ENCODE data around the gene KIRREL1. TPM values are rescaled to one million over a fixed set of nuclear protein-coding genes. Genes with fewer than 3 reads are reported as not detected.

Gene KIRREL1
- total RNA-seq, 2 experiments from 2014 or later, result not detected

DNA sequence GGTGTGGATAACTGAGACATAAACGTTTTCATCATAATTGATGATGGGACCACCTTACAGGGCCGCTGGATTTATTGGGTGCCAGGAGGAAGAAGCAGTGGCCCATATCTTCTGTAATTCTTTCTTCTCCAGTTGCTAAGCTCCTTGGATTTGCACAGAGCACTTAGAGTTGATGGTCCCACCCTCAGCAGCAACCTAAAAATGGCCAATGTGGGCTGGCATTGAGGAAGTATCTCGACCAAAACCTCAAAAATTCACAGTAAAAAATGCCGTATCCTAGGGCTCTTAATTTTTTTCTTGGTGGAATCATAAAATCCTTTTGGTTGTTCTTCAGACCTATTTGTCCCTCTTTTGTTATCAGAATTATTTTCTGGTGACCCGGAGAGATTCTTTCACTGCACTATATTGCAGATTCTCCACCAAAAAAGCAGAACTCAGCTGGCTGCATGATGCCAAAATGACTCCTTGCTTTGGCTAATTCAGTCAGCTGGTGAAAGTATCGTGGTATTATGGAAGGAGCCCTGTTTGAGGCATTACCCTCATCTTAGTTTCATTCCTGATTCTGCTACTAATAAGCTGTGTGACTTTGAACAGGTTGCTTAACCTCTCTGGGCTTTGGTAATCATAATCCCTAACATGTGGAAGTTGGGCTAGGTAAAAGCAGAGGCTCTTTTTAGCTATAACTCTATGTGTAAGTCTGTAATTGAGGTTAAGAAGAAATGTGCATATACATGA lies 27.6 kb downstream of the KIRREL1 start:
- Histone ChIP-seq H3K27ac (ENCODE audit: low read depth in 1 of 2, low read length in 2 of 2) (no peak overlapping the region), H3K4me1 (ENCODE audit: insufficient read depth, low read length) (no peaks in the 10 kb centered on the region), H3K27me3 (ENCODE audit: control insufficient read depth in 1 of 2, insufficient read depth in 2 of 2, low read length in 2 of 2) (peaks cover 5 to 6% of the 10 kb centered on the region in 2 experiments), H3K9me3 (ENCODE audit: control insufficient read depth in 1 of 2, insufficient read depth in 1 of 2, low read length in 2 of 2) (no peaks in the 10 kb centered on the region), H3K4me3 (ENCODE audit: low read length) (no peak overlapping the region), H3K36me3 (ENCODE audit: insufficient read depth, low read length) (no peaks in the 10 kb centered on the region)
- intact Hi-C loops (cut with DNase I, micrococcal nuclease), result no loop called here
- Mint-ChIP-seq H3K9me3 (no peaks in the 10 kb centered on the region), H3K27ac (no peak overlapping the region), H3K36me3 (ENCODE audit: low read depth) (no peaks in the 10 kb centered on the region), H3K27me3 (peaks cover 21% of the 10 kb centered on the region), H3K4me3 (no peak overlapping the region), H3K4me1 (ENCODE audit: low read depth) (no peaks in the 10 kb centered on the region)
- DNase-seq, result no peak
- no peak for ATAC-seq (ENCODE audit: poor library complexity)
- CTCF ChIA-PET, result no interaction called here
- POLR2A ChIA-PET, result no interaction called here
- TF ChIP-seq, protein P1, sequence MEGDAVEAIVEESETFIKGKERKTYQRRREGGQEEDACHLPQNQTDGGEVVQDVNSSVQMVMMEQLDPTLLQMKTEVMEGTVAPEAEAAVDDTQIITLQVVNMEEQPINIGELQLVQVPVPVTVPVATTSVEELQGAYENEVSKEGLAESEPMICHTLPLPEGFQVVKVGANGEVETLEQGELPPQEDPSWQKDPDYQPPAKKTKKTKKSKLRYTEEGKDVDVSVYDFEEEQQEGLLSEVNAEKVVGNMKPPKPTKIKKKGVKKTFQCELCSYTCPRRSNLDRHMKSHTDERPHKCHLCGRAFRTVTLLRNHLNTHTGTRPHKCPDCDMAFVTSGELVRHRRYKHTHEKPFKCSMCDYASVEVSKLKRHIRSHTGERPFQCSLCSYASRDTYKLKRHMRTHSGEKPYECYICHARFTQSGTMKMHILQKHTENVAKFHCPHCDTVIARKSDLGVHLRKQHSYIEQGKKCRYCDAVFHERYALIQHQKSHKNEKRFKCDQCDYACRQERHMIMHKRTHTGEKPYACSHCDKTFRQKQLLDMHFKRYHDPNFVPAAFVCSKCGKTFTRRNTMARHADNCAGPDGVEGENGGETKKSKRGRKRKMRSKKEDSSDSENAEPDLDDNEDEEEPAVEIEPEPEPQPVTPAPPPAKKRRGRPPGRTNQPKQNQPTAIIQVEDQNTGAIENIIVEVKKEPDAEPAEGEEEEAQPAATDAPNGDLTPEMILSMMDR (IDR thresholded peaks at IDR 0.05), result no peak

DNA sequence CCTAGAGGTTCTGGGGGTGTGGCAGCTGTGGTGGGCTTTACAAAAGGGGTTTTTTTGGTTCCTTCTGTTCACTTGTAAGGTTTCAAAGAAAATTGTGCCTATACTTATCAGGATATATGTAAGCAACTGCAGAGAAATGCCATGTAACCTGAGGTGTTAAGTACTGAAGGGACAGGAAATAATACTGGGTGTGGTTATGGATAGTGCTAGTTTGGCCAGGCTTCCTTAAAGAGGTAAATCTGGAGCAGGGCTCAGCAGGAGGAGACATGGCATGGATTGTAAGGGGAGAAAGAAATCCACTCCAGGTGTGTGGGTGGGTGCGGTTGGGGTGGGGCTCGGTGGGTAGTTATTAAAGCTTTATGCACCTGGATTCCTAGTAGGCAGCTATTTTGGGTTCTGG lies 28.3 kb downstream of the KIRREL1 start:
- H3K27me3 Mint-ChIP-seq, result peaks cover 17% of the 10 kb centered on the region
- H3K4me3 Mint-ChIP-seq, result no peak overlapping the region
- Histone ChIP-seq H3K4me1 (ENCODE audit: insufficient read depth, low read length) (no peaks in the 10 kb centered on the region), H3K27ac (ENCODE audit: low read depth in 1 of 2, low read length in 2 of 2) (no peak overlapping the region), H3K36me3 (ENCODE audit: insufficient read depth, low read length) (no peaks in the 10 kb centered on the region), H3K27me3 (ENCODE audit: control insufficient read depth in 1 of 2, insufficient read depth in 2 of 2, low read length in 2 of 2) (peaks cover 2 to 6% of the 10 kb centered on the region in 2 experiments), H3K9me3 (ENCODE audit: control insufficient read depth in 1 of 2, insufficient read depth in 1 of 2, low read length in 2 of 2) (no peaks in the 10 kb centered on the region), H3K4me3 (ENCODE audit: low read length) (no peak overlapping the region)
- H3K9me3 Mint-ChIP-seq, result no peaks in the 10 kb centered on the region
- intact Hi-C loops (cut with DNase I, micrococcal nuclease), result no loop called here
- DNase-seq (no peak), ATAC-seq (ENCODE audit: poor library complexity) (no peak)
- H3K4me1 Mint-ChIP-seq (ENCODE audit: low read depth), result no peaks in the 10 kb centered on the region
- H3K27ac Mint-ChIP-seq, result no peak overlapping the region
- H3K36me3 Mint-ChIP-seq (ENCODE audit: low read depth), result no peaks in the 10 kb centered on the region
- ChIA-PET POLR2A (no interaction called here), CTCF (no interaction called here)
- TF ChIP-seq, protein P1 (IDR thresholded peaks at IDR 0.05), result no peak

DNA sequence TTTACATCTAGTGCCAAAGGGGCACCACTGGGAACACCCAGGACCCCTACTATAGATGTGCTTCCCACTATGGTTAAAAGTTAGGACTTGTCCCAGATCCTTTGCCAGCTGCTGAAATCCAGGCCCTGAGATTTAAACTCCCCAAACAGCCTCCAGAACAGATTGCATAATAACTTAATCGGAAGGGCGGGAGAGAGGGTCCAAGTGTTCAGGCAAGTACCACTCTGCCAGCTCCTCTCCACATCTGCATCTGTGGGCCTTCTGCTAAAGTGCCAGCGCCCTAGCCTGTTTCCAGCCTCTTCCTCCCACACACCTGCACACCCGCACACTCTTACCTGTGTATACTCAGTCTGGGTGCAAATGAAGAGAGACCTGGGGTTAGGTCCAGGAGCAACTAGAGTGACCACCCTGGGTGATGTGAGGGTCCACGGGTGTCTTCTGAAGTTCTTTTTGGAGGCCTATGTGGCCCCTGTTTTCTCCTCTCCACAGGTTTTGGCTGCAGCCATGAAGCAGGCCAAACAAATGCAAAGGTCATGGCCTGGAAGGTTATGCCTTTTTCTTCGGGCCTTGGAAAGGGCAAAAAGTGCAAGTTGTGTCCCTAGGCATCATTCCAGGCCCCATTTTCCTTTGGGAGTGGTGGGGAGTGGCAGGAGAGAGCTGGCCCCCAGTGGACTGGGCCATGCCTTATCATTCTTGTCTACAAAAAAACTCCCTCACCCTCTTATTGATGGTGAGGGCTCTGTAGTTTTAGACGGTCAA lies 29.3 kb downstream of the KIRREL1 start:
- Histone ChIP-seq H3K27me3 (ENCODE audit: control insufficient read depth in 1 of 2, insufficient read depth in 2 of 2, low read length in 2 of 2) (peaks cover 2 to 6% of the 10 kb centered on the region in 2 experiments), H3K9me3 (ENCODE audit: control insufficient read depth in 1 of 2, insufficient read depth in 1 of 2, low read length in 2 of 2) (no peaks in the 10 kb centered on the region), H3K36me3 (ENCODE audit: insufficient read depth, low read length) (no peaks in the 10 kb centered on the region), H3K4me3 (ENCODE audit: low read length) (no peak overlapping the region), H3K4me1 (ENCODE audit: insufficient read depth, low read length) (no peaks in the 10 kb centered on the region), H3K27ac (ENCODE audit: low read depth in 1 of 2, low read length in 2 of 2) (no peak overlapping the region)
- Mint-ChIP-seq H3K4me3 (no peak overlapping the region), H3K27ac (no peak overlapping the region), H3K36me3 (ENCODE audit: low read depth) (no peaks in the 10 kb centered on the region), H3K27me3 (peaks cover 12% of the 10 kb centered on the region), H3K4me1 (ENCODE audit: low read depth) (no peaks in the 10 kb centered on the region), H3K9me3 (no peaks in the 10 kb centered on the region)
- CTCF ChIA-PET, result no interaction called here
- no peak for DNase-seq
- POLR2A ChIA-PET, result no interaction called here
- ATAC-seq (ENCODE audit: poor library complexity), result no peak
- TF ChIP-seq, protein P1 (IDR thresholded peaks at IDR 0.05), result no peak
- intact Hi-C loops (cut with DNase I, micrococcal nuclease), result no loop called here
